Stimulated activated CD4-positive, alpha-beta T cell treated with anti-CD3 and anti-CD28 coated beads, TNF-alpha, amount 100 ng/mL, for 24 hours (primary cell): ENCODE measurements around the gene CYB5R2.
A peak's percentile ranks its signal among the peaks of the same experiment; 100 is the strongest.

Experiments
- DNase-seq, 3 experiments: peaks; one replicate each; pipeline ENCODE4 v3.0.0-alpha.2; 2020; ENCODE audit warnings: low read depth in 3 of 3

CYB5R2 gene

DNA sequence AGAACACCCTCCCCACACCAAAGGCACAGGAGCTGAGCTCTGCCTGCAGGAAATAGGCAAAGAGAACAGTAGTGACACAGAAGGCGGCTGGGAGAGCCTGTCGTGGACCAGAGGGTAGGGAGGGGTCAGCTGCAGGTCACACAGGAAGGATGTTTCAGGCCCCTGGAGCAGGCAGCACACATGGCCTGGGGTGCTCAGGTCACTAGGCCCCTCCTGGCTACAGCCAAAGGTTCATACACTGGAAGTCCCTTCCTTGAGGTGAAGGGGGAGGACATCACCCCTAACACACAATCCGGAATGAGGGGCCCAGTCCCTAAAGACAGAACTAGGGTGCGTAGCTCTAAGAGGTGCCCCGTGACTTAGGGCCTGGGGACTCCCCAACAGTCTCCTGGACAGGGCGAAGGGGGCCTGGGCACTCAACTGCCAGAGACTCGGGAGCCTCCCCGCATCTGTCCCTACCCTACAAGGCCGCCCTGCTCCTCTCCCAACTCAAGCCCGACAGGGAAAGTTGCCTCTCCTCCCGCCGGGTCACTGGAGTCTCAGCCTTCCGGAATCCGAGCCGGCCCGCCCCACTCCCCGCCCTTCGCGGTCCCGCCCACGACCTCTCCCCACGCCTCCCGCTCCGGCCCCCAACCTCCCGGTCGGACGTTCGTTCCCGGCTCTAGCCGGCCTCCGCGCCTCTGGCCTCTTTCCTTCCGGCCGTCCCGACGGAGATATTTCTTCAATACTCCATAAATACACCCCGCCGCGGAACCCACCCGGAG lies at the start of gene CYB5R2:
Gene CYB5R2, minus strand, starts transcription at position 541 of the 764 bp plus-strand sequence. CDS start 675 bp downstream, outside the sequence.
- no peak for DNase-seq

DNA sequence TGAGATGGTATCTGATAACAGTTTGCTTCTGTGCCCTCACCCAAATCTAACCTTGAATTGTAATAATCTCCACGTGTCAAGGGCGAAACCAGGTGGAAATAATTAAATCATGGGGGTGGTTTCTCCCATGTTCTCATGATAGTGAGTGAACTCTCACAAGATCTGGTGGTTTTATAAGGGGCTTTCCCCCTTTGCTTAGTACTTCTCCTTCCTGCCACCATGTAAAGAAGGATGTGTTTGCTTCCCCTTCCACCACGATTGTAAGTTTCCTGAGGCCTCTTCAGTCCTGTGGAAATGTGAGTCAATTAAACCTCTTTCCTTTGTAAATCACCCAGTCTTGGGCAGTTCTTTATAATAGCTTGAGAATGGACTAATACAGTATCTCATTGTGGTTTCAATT lies 41.5 kb upstream of the CYB5R2 start:
- no peak for DNase-seq

DNA sequence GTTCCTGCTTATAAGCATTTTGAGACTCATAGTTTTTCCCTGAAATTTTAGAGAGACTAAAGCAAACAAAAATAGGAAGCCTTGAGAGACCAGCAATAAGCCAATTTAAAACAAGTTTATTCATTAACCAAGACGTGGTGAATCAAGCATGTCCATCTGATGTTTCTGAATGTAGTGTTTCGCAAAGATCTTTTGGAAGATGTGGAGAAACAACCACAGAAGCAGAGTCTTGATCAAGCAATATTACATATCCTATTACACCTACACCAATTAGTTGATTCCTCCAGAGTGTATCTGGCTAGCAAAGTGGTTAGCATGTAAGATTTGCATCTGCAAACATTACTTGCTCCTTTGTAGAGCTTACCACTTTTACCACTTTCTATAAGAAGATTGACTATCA lies 33.1 kb upstream of the CYB5R2 start, which contains the start of gene OVCH2:
Gene OVCH2, minus strand, starts transcription at position 101 of the 400 bp plus-strand sequence. Its CDS starts 83 bp downstream, at position 18.
- DNase-seq, result no peak

GRCh38 chr11:7703740-7704139 lies 30.4 kb upstream of the CYB5R2 start:
- no peak for DNase-seq

DNA sequence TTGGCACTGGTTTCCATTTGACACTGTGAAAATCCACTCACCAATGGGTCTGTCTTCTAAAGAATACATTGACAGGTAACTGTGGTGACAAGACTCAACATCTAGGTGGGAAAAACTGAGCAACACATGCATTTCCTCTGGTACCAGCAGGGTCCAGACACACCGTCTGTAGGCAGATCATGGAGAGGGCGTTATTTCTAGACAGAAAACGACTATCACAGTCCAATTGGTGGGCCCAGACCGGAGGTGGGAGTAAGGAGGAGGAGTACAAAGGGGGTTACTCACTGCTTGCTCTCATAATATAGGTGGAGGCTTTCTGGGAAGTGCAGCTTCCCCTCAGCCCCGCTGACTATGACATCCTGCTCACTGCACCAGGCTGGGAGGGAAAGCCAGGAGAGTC lies 23.1 kb upstream of the CYB5R2 start:
- peak in 1 of 3 experiments; percentile 5 for DNase-seq

GRCh38 chr11:7694235-7694634 lies 20.9 kb upstream of the CYB5R2 start:
- no peak for DNase-seq

DNA sequence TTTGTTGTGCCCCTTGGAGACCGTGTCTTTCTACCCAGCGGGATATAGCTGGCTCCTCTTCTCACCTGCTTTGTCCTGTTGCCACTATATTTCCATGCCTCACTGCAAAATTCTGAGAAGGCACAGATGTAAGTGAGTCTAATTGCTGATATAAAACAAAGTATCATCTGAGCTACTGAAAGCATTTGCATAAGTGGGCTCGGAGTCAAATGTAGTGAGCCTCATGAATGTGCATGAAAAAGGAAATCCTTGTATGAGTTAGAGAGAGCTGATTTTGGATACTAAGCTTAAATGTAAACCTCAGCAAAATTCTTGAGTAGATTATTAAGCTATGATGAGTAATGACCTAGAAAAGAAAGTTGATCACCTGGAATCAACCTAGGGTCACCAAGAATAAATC lies 19.1 kb upstream of the CYB5R2 start:
- DNase-seq, result no peak

DNA sequence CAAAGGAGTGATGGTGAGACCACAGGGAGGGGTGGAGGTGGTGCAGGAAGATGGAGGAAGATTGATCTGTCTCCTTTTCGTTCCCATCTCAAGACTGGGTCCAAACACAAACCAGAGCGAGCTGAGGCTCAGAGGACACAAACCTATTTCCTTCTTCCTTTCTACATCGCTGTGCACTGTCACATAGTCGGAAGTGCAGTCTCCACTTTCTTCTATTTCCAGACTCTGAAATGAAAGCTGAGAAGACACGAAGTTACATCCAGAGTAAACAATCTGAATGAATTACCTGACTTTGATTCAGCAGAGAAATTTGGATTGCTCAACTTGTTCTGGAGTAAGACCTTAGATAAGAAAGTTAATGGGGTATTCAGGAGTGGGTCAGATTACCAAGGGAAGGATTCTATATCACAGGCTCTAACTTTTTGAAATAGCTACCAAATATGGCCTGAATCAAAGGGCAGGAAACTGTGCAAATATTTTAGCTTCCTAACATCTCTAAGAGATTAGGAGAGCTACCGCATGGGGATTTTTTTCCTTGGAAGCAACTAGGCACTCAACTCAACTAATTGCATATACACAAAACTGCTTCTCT lies 18.6 kb upstream of the CYB5R2 start:
- no peak for DNase-seq

- no peak for DNase-seq
Measured at GRCh38 chr11:7690648-7691047, 17.3 kb upstream of the CYB5R2 start.

DNA sequence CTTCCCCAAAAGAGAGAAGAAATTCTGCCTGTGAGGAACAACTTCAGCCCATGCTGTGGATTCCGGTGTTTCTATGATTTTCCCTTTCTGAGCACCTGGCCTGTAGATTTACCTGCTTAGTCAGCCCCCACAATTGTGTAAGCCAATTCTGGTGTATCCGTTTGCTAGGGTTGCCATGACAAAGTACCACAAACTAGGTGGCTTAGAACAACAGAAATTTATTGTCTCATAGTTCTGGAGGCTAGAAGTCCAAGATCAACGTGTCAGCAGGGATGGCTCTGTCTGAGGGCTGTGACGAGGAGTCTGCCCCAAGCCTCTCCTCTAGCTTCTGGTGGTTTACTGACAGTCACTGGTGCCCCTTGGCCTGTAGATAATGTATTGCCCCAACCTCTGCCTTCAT lies 15.9 kb upstream of the CYB5R2 start:
- no peak for DNase-seq

DNA sequence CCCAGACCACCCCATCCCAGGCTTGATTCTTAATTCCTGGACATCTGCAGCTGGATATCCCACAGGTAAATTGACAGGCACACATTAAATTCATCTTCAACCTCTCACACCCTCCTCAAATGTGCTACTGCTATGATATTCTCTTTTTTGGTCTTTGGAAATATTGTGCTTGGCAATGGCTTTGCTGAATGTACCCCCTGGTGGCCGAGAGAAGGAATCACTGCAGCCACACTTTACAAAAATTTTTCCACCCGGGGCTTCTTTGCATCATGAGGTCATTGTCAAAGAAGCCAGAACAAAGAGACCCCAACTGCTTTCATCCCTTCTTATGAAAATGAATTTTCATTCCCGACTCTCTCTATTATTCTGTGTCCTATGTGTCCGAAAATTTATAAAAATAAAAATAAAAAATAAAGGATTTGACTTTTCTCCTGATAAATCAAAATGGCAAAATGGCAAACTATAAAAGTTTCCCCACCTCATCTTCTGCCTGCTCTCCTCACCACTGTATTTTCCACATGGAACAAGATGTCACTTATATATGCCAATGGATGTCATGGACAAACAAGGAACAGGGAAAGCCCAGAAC lies 15.0 kb upstream of the CYB5R2 start:
- DNase-seq, result no peak

DNA sequence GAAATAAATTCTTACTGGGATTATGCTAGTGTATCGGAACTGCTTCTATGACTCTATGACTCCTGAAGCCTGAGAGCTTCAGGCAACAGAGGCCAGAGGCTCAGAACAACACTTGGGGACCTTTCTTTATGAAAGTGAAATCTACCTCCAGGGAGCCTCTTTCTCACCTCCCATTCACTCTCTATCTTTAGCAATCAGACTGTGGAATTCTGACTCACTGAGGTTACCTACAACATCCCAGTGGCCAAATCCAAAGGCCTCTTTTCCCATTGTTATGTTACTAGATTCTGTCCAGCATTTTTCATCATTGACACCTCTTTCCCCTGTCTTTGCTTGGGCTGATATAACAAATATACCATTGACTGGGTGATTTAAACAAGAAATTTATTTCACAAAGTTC lies 14.1 kb upstream of the CYB5R2 start:
- no peak for DNase-seq

GRCh38 chr11:7686761-7687160 lies 13.5 kb upstream of the CYB5R2 start:
- DNase-seq, result no peak

DNA sequence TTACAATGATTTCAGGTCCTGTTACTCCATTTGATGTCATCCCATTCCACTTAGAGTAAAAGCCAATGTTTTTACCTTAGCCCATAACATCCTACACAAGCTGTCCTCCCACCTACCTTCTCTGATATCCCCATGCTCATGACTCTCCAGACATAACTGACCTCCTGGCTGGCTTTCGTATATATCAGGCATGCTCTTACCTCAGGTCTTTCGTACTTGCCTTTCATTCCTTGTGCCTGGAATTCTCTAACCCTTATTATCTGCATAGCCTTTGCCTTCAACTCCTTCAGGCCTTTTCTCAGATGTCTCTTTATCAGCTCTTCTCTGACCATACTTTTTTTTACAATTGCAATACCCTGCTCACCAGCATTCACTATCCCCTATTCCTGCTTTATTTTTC lies 10.3 kb upstream of the CYB5R2 start:
- DNase-seq, result no peak

GRCh38 chr11:7677796-7678201 lies 4.5 kb upstream of the CYB5R2 start:
- DNase-seq, result no peak

GRCh38 chr11:7677071-7677470 lies 3.8 kb upstream of the CYB5R2 start:
- DNase-seq, result no peak

DNA sequence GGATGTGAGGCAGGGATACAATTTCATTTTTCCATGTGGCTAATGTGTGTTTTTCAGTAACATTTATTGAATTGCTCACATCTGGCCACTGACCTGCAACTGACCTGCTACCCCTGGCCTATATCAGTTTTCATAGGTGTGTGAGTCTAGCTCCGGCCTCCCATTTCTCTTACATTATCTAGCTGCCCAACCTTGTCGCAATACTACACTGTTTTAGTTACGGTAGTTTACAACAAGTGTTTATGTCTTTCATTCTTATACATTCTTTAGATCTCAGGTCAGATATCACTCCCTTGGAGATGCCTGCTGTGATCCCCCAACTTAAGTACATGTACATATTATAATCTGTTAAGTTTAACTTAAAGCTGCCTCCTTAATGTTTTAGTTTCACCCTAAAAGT lies 2.3 kb upstream of the CYB5R2 start:
- no peak for DNase-seq

GRCh38 chr11:7673724-7674434 lies 579 bp upstream of the CYB5R2 start:
- no peak for DNase-seq

DNA sequence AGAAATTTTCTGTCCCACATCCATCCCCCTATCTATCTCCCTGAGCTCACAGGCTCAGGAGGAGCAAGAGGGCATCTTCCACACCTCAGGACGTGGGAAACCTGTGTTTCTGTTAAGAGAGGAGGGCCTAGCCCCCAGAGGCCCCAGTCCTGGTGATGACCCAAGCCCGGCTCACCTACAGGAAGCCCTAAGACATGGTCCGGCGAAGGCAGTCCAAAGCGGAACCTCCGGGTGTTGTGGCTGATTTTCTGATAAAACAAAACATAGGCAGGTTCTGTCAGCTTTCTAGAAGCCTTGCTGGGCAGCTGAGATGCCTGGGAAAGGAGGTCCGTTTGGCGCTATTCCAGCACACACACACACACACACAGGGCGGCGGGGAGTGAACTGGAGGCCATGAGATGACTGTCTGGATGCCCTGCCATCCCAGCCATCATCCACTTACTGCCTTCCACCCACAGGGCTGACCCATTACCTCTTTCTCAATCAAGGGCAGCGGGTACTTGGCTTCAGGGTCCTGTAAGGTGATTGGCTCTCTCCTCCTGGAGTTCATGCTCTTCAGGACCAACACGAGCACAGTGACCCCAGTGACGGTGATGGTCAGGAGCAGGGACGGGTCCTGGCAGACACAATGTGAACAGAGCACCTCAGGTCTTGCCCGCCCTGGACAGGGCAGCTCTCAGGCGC lies 882 bp downstream of the CYB5R2 start:
- no peak for DNase-seq

DNA sequence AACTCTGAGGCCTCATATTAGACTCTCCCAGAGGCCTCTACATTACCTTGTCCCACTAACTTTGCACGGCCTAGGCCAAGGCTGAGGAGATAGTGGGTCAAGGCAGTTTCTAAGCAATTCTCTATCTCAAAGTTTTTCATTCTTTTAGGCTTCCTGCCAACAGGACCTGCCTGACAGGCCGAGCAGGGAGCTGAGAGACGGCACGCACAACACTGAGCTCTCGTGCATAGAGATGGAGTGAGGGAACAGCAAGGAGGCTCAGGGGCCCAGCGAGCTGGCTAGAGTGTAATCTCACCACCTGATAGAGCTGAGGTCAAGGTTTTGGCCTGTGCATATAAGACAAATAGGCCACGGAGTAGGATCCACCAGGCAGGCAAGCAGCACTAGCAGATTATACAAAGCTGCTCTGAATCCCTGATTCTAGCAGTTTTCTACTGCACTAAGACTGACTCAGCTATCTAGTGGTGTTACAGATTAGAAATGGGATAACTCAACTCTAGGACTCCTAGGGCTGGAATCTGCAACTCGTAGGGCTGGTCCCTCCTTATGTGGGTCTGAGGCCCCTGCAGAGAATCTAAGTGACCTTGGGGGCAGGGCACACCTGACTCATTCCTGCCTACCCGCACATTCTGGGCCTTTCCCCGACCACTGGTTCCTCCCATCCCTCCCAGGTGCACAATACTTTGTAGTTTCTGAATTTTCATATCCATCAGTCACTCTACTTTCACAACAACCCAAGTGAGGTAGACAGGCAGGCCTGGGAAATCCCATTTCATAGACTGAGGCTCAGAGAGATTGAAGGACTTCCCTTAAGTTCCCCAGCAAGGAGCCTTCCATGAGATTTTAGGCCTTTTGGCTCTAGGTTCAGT lies 1.7 kb downstream of the CYB5R2 start:
- no peak for DNase-seq

- no peak for DNase-seq
Measured at GRCh38 chr11:7670641-7671040, 2.7 kb downstream of the CYB5R2 start.
